HepG2 (cell line): ENCODE results near the gene RCBTB2. TPM values are rescaled to one million over a fixed set of nuclear protein-coding genes. Genes with fewer than 3 reads are reported as not detected.

ENCODE experiments used
- ATAC-seq: fragments of 200-7000 bp; cut with Tn5 transposase; 3 replicates; pipeline ENCODE4 v1.9.1; 2020; ENCODE audit warnings: mild to moderate bottlenecking, moderate library complexity
- BruUV-seq: library from RNA; stranded (reverse); fragments of 400-500 nt; replicated peaks from 2 replicates; lab custom pipeline; 2021; lab: Mats Ljungman, UMichigan
- CTCF ChIA-PET: fragments of 300-600 bp; formaldehyde crosslinking; extraction: SDS; loops from one replicate; lab custom pipeline; 2021; ENCODE audit warnings: low total read pairs, inconsistent platforms, low intra/inter-chr PET ratio; lab: Yijun Ruan, JAX
- POLR2A ChIA-PET: fragments of 350-600 bp; sonication (Branson Sonifier 250); formaldehyde crosslinking; loops from one replicate; lab custom pipeline; 2020; ENCODE audit warnings: antibody characterized with exemption, inconsistent platforms; lab: Yijun Ruan, JAX
- DNase-seq: peaks from one replicate; pipeline ENCODE4 v3.0.0-alpha.2; 2015; ENCODE audit warnings: low spot score
- FAIRE-seq: peaks from 3 replicates; lab custom pipeline; 2011; peaks lifted over from hg19 to GRCh38; lab: Jason Lieb, UNC
- H2AFZ ChIP-seq: one replicate; pipeline ENCODE4 v1.6.1; 2011; ENCODE audit warnings: low read length, inconsistent platforms
- H3K27ac ChIP-seq: fragments of 300-600 bp; 3 replicates; pipeline ENCODE4 v1.8.0; 2011; ENCODE audit warnings: mixed run types, mild to moderate bottlenecking, mixed read lengths, low read length, inconsistent platforms; ENCODE audit not compliant: insufficient read depth; ENCODE audit errors: extremely low read length
- H3K27me3 ChIP-seq, 2 experiments: fragments of 200-600 bp in 1 of 2; 2 replicates in 1 of 2; 3 replicates in 1 of 2; pipeline versions ENCODE4 v1.6.0 to v1.8.0; 2011; ENCODE audit warnings: low read length in 2 of 2, mild to moderate bottlenecking in 2 of 2, moderate library complexity in 2 of 2, inconsistent platforms in 1 of 2; ENCODE audit not compliant: insufficient read depth in 2 of 2, control insufficient read depth in 1 of 2
- H3K36me3 ChIP-seq, 2 experiments: fragments of 200-600 bp in 1 of 2; replicated peaks in 1 of 2; 2 replicates in 1 of 2; 3 replicates in 1 of 2; pipeline versions ENCODE4 v1.5.1 to v1.8.0; 2011; ENCODE audit warnings: low read length in 2 of 2, inconsistent platforms in 1 of 2; ENCODE audit not compliant: insufficient read depth in 2 of 2, control insufficient read depth in 1 of 2
- H3K4me1 ChIP-seq: 2 replicates; pipeline ENCODE4 v1.5.1; 2012; ENCODE audit warnings: low read length, inconsistent platforms; ENCODE audit not compliant: insufficient read depth
- H3K4me2 ChIP-seq: 2 replicates; pipeline ENCODE4 v1.6.0; 2011; ENCODE audit warnings: low read depth, low read length, inconsistent platforms
- H3K4me3 ChIP-seq, 3 experiments: fragments of 200-600 bp in 1 of 3; sonication (generic), shearing (Covaris generic) in 1 of 3; replicated peaks in 1 of 3; 2 replicates each; pipeline ENCODE4 v1.5.1; 2011 to 2016; ENCODE audit warnings: low read length in 3 of 3, inconsistent platforms in 2 of 3, low read depth in 2 of 3, mild to moderate bottlenecking in 2 of 3, control low read depth in 1 of 3, mixed read lengths in 1 of 3; ENCODE audit not compliant: insufficient read depth in 1 of 3
- H3K79me2 ChIP-seq: one replicate; pipeline ENCODE4 v1.6.1; 2011; ENCODE audit warnings: low read length, inconsistent platforms; ENCODE audit not compliant: insufficient read depth
- H3K9ac ChIP-seq: 2 replicates; pipeline ENCODE4 v1.6.0; 2011; ENCODE audit warnings: mild to moderate bottlenecking, low read depth, low read length, inconsistent platforms; ENCODE audit not compliant: insufficient read depth
- H3K9me3 ChIP-seq: 2 replicates; pipeline ENCODE4 v1.5.1; 2012; ENCODE audit warnings: mild to moderate bottlenecking, low read length
- H4K20me1 ChIP-seq: 2 replicates; pipeline ENCODE4 v1.6.0; 2011; ENCODE audit warnings: inconsistent platforms, mild to moderate bottlenecking, low read length, moderate library complexity; ENCODE audit not compliant: insufficient read depth
- CREBL2 ChIP-seq: sonication (generic); formaldehyde crosslinking; IDR thresholded peaks from 2 replicates; pipeline ENCODE4 v1.8.1; 2023; ENCODE audit warnings: missing genetic modification reagents, mild to moderate bottlenecking, borderline replicate concordance
- CSRNP1 ChIP-seq: sonication (generic); formaldehyde crosslinking; IDR thresholded peaks from 2 replicates; pipeline ENCODE4 v1.8.1; 2023; ENCODE audit warnings: mild to moderate bottlenecking, missing genetic modification reagents
- FIP1L1 ChIP-seq: fragments of 200-400 bp; formaldehyde crosslinking; IDR thresholded peaks from 2 replicates; pipeline ENCODE4 v1.6.1; 2018; ENCODE audit warnings: low read depth, mild to moderate bottlenecking, low read length, moderate library complexity, borderline replicate concordance; ENCODE audit not compliant: insufficient read depth
- HINFP ChIP-seq: sonication (generic); formaldehyde crosslinking; IDR thresholded peaks from 2 replicates; pipeline ENCODE4 v1.4.0; 2020; ENCODE audit warnings: low read depth, mild to moderate bottlenecking, missing genetic modification reagents
- MYNN ChIP-seq: sonication (generic); formaldehyde crosslinking; IDR thresholded peaks from 2 replicates; pipeline ENCODE4 v1.4.0; 2020; ENCODE audit warnings: mild to moderate bottlenecking, low read depth, missing genetic modification reagents
- RFXAP ChIP-seq: sonication (generic); formaldehyde crosslinking; IDR thresholded peaks from 2 replicates; pipeline ENCODE4 v1.4.0; 2020; ENCODE audit warnings: missing genetic modification reagents, borderline replicate concordance
- ZFP36 ChIP-seq: fragments of 150-350 bp; IDR thresholded peaks from 2 replicates; pipeline ENCODE4 v1.6.1; 2018; ENCODE audit warnings: borderline replicate concordance, low read length, low read depth; ENCODE audit not compliant: partially characterized antibody
- ZNF605 ChIP-seq: sonication (generic); formaldehyde crosslinking; IDR thresholded peaks from 2 replicates; pipeline ENCODE4 v1.8.0; 2022; ENCODE audit warnings: mild to moderate bottlenecking, missing genetic modification reagents
- WGBS: methylation state at CpG from one replicate; pipeline ENCODE4 v1.1.6; 2017; ENCODE audit warnings: low lambda C conversion rate; 5-methylcytosine and 5-hydroxymethylcytosine counted together
- in situ Hi-C: cut with HindIII; loops from 2 replicates; pipeline ENCODE4 v1.10.0; 2017; ENCODE audit warnings: low pct_unique_long_range_greater_than_20kb; ENCODE audit not compliant: extremely low pct_ligation_motif_present
- intact Hi-C: fragments of 100-400 bp; cut with micrococcal nuclease; formaldehyde crosslinking; loops from one replicate; pipeline ENCODE4 v1.10.0; 2022; ENCODE audit not compliant: unreplicated experiment
- polyA plus RNA-seq, 8 experiments: library from polyadenylated mRNA; depleted of rRNA in 3 of 8; stranded (reverse) in 7 of 8; unstranded in 1 of 8; fragments of >200 nt; fragmentation: Illumina TruSeq in 4 of 8; extraction: Trizol in 4 of 8; gene quantifications; 2 replicates each; pipeline versions ENCODE4 v1.2.1 to v1.2.3, GENCODE V29; 2011 to 2016; ENCODE audit warnings: low read depth in 4 of 8, missing spikeins in 1 of 8, mixed read lengths in 1 of 8; ENCODE audit not compliant: insufficient read depth in 1 of 8
- total RNA-seq, 5 experiments: library from RNA; depleted of rRNA; stranded (reverse); fragments of >200 nt; fragmentation: Illumina TruSeq; extraction: Trizol; gene quantifications; 2 replicates each; pipeline ENCODE4 v1.2.3, GENCODE V29; 2016; ENCODE audit warnings: low read depth in 1 of 5

RCBTB2 gene
- total and polyA plus RNA-seq, 2 of the 13 experiments (the other 11 are each of a cell fraction or from before 2014, with no cell fraction given), result 1.9 to 2.7 TPM

- no peak overlapping the region for H3K4me3 ChIP-seq
- no peaks in the 10 kb centered on the region for H3K36me3 ChIP-seq
- H3K4me1 ChIP-seq, result peaks cover 78% of the 10 kb centered on the region
- no TSS peak for BruUV-seq
- intact Hi-C loops, result loop anchor here (10.0 kb wide), 1 partner anchor 174 kb away; no protein-coding TSS in a partner anchor
- POLR2A ChIA-PET, result interaction anchor here (0.9 kb wide), 1 partner anchor 9 kb away, joined by 3 read pairs; no protein-coding TSS in a partner anchor
- DNase-seq (no peak), FAIRE-seq (no peak), ATAC-seq (no peak)
- H3K27ac ChIP-seq, result no peak overlapping the region
- H3K27me3 ChIP-seq, result no peaks in the 10 kb centered on the region
- H2AFZ ChIP-seq, result no peak overlapping the region
- TF ChIP-seq MYNN (CRISPR knock-in tag), result no peak
- no peak for TF ChIP-seq FIP1L1
- no peak for TF ChIP-seq ZNF605 (CRISPR knock-in tag)
- no peak for TF ChIP-seq CSRNP1 (CRISPR knock-in tag)
- no peak for TF ChIP-seq RFXAP (CRISPR knock-in tag)
- no peak for TF ChIP-seq ZFP36
- TF ChIP-seq HINFP (CRISPR knock-in tag), result no peak
- no peak for TF ChIP-seq CREBL2 (CRISPR knock-in tag)
- peak overlapping the region; percentile 18; the same call in 1 of the 2 replicates for H3K4me2 ChIP-seq
- H4K20me1 ChIP-seq, result no peaks in the 10 kb centered on the region
- no peak overlapping the region for H3K9ac ChIP-seq
- H3K79me2 ChIP-seq, result no peaks in the 10 kb centered on the region
- in situ Hi-C loops, result loop anchor here (25.0 kb wide), 1 partner anchor 466 kb away; no protein-coding TSS in a partner anchor
- H3K9me3 ChIP-seq, result no peaks in the 10 kb centered on the region
- 90% methylated on average over 3 of the region's 3 CpGs for WGBS
- CTCF ChIA-PET, result no interaction called here
Observed at GRCh38 chr13:48578516-48579164, 45.8 kb upstream of the RCBTB2 start.
